GM19372 (cell line): ENCODE data around the gene MST1.
"Not testable (repeated sequence)": the region's sequence is repeated elsewhere in the genome, so short reads cannot be mapped to it uniquely, and the experiment has no call there.

Experiments
- ATAC-seq: cut with Tn5 transposase; IDR thresholded peaks from one replicate; pipeline ENCODE4 v1.9.1; 2021; ENCODE audit warnings: mild to moderate bottlenecking, low read depth, moderate library complexity; ENCODE audit not compliant: unreplicated experiment

Gene MST1

GRCh38 chr3:49701388-49702077, 12.3 kb upstream of the MST1 start:
- no peak for ATAC-seq

- no peak for ATAC-seq
These were observed 11.3 kb upstream of the MST1 start for GRCh38 chr3:49700453-49701128.

GRCh38 chr3:49700014-49700413, 10.7 kb upstream of the MST1 start:
- no peak for ATAC-seq

GRCh38 chr3:49699281-49699979, 10.2 kb upstream of the MST1 start:
- no peak for ATAC-seq

- not testable (repeated sequence) for ATAC-seq
These were observed 6.2 kb upstream of the MST1 start for GRCh38 chr3:49695350-49696015.

- ATAC-seq: not testable (repeated sequence)
These were observed 5.3 kb upstream of the MST1 start for GRCh38 chr3:49694409-49695070.

GRCh38 chr3:49691481-49691880, 2.2 kb upstream of the MST1 start:
- not testable (repeated sequence) for ATAC-seq

GRCh38 chr3:49690856-49691255, 1.6 kb upstream of the MST1 start:
- ATAC-seq: not testable (repeated sequence)

GRCh38 chr3:49689908-49690624, 792 bp upstream of the MST1 start:
- peak; percentile 7 for ATAC-seq

- ATAC-seq: not testable (repeated sequence)
These were observed 782 bp downstream of the MST1 start for GRCh38 chr3:49688338-49689045.

- ATAC-seq: not testable (repeated sequence)
These were observed 1.9 kb downstream of the MST1 start for GRCh38 chr3:49687424-49687795.

GRCh38 chr3:49686769-49687423, 2.4 kb downstream of the MST1 start:
- ATAC-seq: not testable (repeated sequence)

GRCh38 chr3:49686346-49686745, 2.9 kb downstream of the MST1 start:
- not testable (repeated sequence) for ATAC-seq

- not testable (repeated sequence) for ATAC-seq
These were observed 3.4 kb downstream of the MST1 start for GRCh38 chr3:49685846-49686245.

GRCh38 chr3:49685103-49685502, 4.2 kb downstream of the MST1 start:
- not testable (repeated sequence) for ATAC-seq

GRCh38 chr3:49684453-49684852, 4.8 kb downstream of the MST1 start:
- ATAC-seq: not testable (repeated sequence)

- ATAC-seq: no peak
These were observed 6.1 kb downstream of the MST1 start for GRCh38 chr3:49683162-49683561.

GRCh38 chr3:49681543-49681942, 7.7 kb downstream of the MST1 start:
- ATAC-seq: no peak

GRCh38 chr3:49681232-49681522, 8.1 kb downstream of the MST1 start:
- no peak for ATAC-seq
